HepG2 (cell line): ENCODE measurements around the gene CTNNBL1. TPM values are rescaled to one million over a fixed set of nuclear protein-coding genes. Genes with fewer than 3 reads are reported as not detected.

Source experiments
- ETV5 ChIP-seq: IDR thresholded peaks from 2 replicates; pipeline ENCODE4 v1.6.1; 2018; ENCODE audit warnings: missing biosample characterization, missing genetic modification reagents, inconsistent platforms, borderline replicate concordance
- EZH2 ChIP-seq: conservative IDR thresholded peaks from 2 replicates; pipeline ENCODE4 v1.6.1; 2012; ENCODE audit warnings: mild to moderate bottlenecking, low read depth, low read length, moderate library complexity
- HNRNPLL ChIP-seq: fragments of 200-400 bp; formaldehyde crosslinking; IDR thresholded peaks from 2 replicates; pipeline ENCODE4 v1.6.1; 2017; ENCODE audit warnings: mild to moderate bottlenecking, low read depth, low read length; ENCODE audit not compliant: poor library complexity, severe bottlenecking
- MTF2 ChIP-seq: sonication (generic); formaldehyde crosslinking; IDR thresholded peaks from 2 replicates; pipeline ENCODE4 v1.5.0; 2020; ENCODE audit warnings: missing genetic modification reagents, borderline replicate concordance
- RARA ChIP-seq: IDR thresholded peaks from 2 replicates; pipeline ENCODE4 v1.6.1; 2016; ENCODE audit warnings: missing genetic modification reagents, missing compliant biosample characterization
- SMARCC2 ChIP-seq: fragments of 450-650 bp; IDR thresholded peaks from 2 replicates; pipeline ENCODE4 v1.6.1; 2017; ENCODE audit warnings: antibody characterized with exemption, mild to moderate bottlenecking
- SP140L ChIP-seq: sonication (generic); formaldehyde crosslinking; IDR thresholded peaks from 2 replicates; pipeline ENCODE4 v1.4.0; 2020; ENCODE audit warnings: missing genetic modification reagents, borderline replicate concordance
- ZNF230 ChIP-seq: sonication (generic); formaldehyde crosslinking; IDR thresholded peaks from 2 replicates; pipeline ENCODE4 v1.4.0; 2020; ENCODE audit warnings: mild to moderate bottlenecking, missing genetic modification reagents
- ZNF367 ChIP-seq: sonication (generic); formaldehyde crosslinking; IDR thresholded peaks from 2 replicates; pipeline ENCODE4 v1.4.0; 2020; ENCODE audit warnings: missing genetic modification reagents, borderline replicate concordance
- ZNF382 ChIP-seq: sonication (generic); formaldehyde crosslinking; IDR thresholded peaks from 2 replicates; pipeline ENCODE4 v1.5.0; 2020; ENCODE audit warnings: missing genetic modification reagents, mild to moderate bottlenecking, borderline replicate concordance
- ZNF496 ChIP-seq: sonication (generic); formaldehyde crosslinking; IDR thresholded peaks from 2 replicates; pipeline ENCODE4 v1.8.1; 2023; ENCODE audit warnings: mild to moderate bottlenecking, moderate library complexity, missing genetic modification reagents; ENCODE audit not compliant: insufficient replicate concordance
- ZNF530 ChIP-seq: sonication (generic); formaldehyde crosslinking; IDR thresholded peaks from 2 replicates; pipeline ENCODE4 v1.5.0; 2020; ENCODE audit warnings: low read depth, mild to moderate bottlenecking, missing genetic modification reagents
- ZNF780A ChIP-seq: sonication (generic); formaldehyde crosslinking; IDR thresholded peaks from 2 replicates; pipeline ENCODE4 v1.8.0; 2022; ENCODE audit warnings: mild to moderate bottlenecking, missing genetic modification reagents, moderate library complexity
- polyA plus RNA-seq, 8 experiments: library from polyadenylated mRNA; depleted of rRNA in 3 of 8; stranded (reverse) in 7 of 8; unstranded in 1 of 8; fragments of >200 nt; fragmentation: Illumina TruSeq in 4 of 8; extraction: Trizol in 4 of 8; gene quantifications; 2 replicates each; pipeline versions ENCODE4 v1.2.1 to v1.2.3, GENCODE V29; 2011 to 2016; ENCODE audit warnings: low read depth in 4 of 8, missing spikeins in 1 of 8, mixed read lengths in 1 of 8; ENCODE audit not compliant: insufficient read depth in 1 of 8
- total RNA-seq, 5 experiments: library from RNA; depleted of rRNA; stranded (reverse); fragments of >200 nt; fragmentation: Illumina TruSeq; extraction: Trizol; gene quantifications; 2 replicates each; pipeline ENCODE4 v1.2.3, GENCODE V29; 2016; ENCODE audit warnings: low read depth in 1 of 5
- TF ChIP-seq, protein P1 (sequence below): sonication (generic); formaldehyde crosslinking; IDR thresholded peaks from 2 replicates; pipeline ENCODE4 v1.4.0; 2020; ENCODE audit warnings: missing genetic modification reagents, borderline replicate concordance
- TF ChIP-seq, protein P2 (sequence below): fragments of 450-650 bp; IDR thresholded peaks from 2 replicates; pipeline ENCODE4 v1.6.1; 2016
- TF ChIP-seq, protein P3 (sequence below): sonication (generic); formaldehyde crosslinking; IDR thresholded peaks from 2 replicates; pipeline ENCODE4 v1.5.1; 2020; ENCODE audit warnings: mild to moderate bottlenecking, missing genetic modification reagents, borderline replicate concordance
- TF ChIP-seq, protein P4 (sequence below): sonication (generic); formaldehyde crosslinking; IDR thresholded peaks from 2 replicates; pipeline ENCODE4 v1.5.0; 2020; ENCODE audit warnings: mild to moderate bottlenecking, missing genetic modification reagents
- TF ChIP-seq, protein P5 (sequence below): sonication (generic); formaldehyde crosslinking; IDR thresholded peaks from 2 replicates; pipeline ENCODE4 v1.5.1; 2020; ENCODE audit warnings: missing genetic modification reagents, mild to moderate bottlenecking, borderline replicate concordance

Gene CTNNBL1
- total and polyA plus RNA-seq, 2 of the 13 experiments (the other 11 are each of a cell fraction or from before 2014, with no cell fraction given), result 49.3 to 94.6 TPM

DNA sequence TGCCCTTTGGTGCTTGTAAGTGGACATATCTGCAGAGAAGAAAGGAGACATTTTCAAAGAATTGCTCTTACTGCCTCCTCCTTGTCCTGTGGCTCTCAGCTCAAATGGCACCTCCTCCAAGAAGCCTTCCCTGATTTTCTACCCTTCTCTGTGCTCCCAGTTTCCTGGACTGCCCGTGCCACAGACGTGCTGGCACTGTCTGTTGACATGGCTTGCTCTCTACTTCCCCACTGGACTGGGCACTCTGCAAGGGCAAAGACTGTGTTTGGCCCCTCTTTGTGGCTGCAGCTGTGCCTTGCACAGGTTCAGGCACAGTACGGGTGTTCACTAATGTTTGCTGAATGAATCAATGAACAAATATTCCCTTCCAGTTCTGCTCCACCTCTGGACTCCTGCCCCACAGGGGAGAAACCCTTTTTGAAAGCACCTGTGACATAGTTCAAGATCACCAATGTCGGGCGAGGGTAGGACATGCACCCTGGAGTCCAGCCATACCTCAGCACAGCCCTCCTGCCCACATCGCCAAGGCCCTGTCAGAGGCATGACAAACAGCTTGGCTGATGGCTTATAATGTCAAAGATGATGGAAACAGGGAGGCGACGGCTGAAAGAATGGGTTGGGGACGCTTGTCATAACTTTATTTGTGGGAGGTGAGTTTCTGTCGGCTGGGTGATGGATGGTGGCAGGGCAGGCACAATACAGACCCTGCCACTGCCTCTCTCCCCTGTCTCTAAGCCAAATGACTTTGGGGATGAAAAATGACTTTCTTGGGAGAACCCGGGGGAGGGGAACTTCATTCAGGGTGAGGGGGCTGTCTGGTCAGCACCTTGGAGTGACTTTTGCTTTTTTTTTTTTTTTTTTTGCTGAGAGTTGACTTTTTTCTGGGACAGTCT, 15.6 kb upstream of the CTNNBL1 start (continued):
- TF ChIP-seq, protein P1, sequence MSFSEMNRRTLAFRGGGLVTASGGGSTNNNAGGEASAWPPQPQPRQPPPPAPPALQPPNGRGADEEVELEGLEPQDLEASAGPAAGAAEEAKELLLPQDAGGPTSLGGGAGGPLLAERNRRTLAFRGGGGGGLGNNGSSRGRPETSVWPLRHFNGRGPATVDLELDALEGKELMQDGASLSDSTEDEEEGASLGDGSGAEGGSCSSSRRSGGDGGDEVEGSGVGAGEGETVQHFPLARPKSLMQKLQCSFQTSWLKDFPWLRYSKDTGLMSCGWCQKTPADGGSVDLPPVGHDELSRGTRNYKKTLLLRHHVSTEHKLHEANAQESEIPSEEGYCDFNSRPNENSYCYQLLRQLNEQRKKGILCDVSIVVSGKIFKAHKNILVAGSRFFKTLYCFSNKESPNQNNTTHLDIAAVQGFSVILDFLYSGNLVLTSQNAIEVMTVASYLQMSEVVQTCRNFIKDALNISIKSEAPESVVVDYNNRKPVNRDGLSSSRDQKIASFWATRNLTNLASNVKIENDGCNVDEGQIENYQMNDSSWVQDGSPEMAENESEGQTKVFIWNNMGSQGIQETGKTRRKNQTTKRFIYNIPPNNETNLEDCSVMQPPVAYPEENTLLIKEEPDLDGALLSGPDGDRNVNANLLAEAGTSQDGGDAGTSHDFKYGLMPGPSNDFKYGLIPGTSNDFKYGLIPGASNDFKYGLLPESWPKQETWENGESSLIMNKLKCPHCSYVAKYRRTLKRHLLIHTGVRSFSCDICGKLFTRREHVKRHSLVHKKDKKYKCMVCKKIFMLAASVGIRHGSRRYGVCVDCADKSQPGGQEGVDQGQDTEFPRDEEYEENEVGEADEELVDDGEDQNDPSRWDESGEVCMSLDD (CRISPR knock-in tag), result no peak
- TF ChIP-seq ZNF496, result no peak
- TF ChIP-seq SP140L (CRISPR knock-in tag), result no peak
- no peak for TF ChIP-seq ZNF780A (CRISPR knock-in tag)
- no peak for TF ChIP-seq ZNF230
- no peak for TF ChIP-seq HNRNPLL
- no peak for TF ChIP-seq ZNF367 (CRISPR knock-in tag)
- no peak for TF ChIP-seq MTF2 (CRISPR knock-in tag)
- TF ChIP-seq, protein P2, sequence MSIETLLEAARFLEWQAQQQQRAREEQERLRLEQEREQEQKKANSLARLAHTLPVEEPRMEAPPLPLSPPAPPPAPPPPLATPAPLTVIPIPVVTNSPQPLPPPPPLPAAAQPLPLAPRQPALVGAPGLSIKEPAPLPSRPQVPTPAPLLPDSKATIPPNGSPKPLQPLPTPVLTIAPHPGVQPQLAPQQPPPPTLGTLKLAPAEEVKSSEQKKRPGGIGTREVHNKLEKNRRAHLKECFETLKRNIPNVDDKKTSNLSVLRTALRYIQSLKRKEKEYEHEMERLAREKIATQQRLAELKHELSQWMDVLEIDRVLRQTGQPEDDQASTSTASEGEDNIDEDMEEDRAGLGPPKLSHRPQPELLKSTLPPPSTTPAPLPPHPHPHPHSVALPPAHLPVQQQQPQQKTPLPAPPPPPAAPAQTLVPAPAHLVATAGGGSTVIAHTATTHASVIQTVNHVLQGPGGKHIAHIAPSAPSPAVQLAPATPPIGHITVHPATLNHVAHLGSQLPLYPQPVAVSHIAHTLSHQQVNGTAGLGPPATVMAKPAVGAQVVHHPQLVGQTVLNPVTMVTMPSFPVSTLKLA, result no peak
- no peak for TF ChIP-seq ZNF382
- TF ChIP-seq, protein P3, sequence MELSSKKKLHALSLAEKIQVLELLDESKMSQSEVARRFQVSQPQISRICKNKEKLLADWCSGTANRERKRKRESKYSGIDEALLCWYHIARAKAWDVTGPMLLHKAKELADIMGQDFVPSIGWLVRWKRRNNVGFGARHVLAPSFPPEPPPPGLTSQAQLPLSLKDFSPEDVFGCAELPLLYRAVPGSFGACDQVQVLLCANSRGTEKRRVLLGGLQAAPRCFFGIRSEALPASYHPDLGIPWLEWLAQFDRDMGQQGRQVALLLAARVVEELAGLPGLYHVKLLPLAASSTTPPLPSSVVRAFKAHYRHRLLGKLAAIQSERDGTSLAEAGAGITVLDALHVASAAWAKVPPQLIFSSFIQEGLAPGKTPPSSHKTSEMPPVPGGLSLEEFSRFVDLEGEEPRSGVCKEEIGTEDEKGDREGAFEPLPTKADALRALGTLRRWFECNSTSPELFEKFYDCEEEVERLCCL (CRISPR knock-in tag), result no peak
- no peak for TF ChIP-seq ZNF530
- TF ChIP-seq RARA (CRISPR knock-in tag), result peak; percentile 35; the same call in 1 of the 2 replicates
- TF ChIP-seq, protein P4, sequence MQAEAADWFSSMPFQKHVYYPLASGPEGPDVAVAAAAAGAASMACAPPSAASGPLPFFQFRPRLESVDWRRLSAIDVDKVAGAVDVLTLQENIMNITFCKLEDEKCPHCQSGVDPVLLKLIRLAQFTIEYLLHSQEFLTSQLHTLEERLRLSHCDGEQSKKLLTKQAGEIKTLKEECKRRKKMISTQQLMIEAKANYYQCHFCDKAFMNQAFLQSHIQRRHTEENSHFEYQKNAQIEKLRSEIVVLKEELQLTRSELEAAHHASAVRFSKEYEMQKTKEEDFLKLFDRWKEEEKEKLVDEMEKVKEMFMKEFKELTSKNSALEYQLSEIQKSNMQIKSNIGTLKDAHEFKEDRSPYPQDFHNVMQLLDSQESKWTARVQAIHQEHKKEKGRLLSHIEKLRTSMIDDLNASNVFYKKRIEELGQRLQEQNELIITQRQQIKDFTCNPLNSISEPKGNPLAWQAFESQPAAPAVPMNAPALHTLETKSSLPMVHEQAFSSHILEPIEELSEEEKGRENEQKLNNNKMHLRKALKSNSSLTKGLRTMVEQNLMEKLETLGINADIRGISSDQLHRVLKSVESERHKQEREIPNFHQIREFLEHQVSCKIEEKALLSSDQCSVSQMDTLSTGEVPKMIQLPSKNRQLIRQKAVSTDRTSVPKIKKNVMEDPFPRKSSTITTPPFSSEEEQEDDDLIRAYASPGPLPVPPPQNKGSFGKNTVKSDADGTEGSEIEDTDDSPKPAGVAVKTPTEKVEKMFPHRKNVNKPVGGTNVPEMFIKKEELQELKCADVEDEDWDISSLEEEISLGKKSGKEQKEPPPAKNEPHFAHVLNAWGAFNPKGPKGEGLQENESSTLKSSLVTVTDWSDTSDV (CRISPR knock-in tag), result 0 out of 2 replicates have a peak, but pooled peaks have one; percentile 52
- no peak for TF ChIP-seq EZH2
- no peak for TF ChIP-seq ETV5
- TF ChIP-seq SMARCC2, result no peak
- TF ChIP-seq, protein P5, sequence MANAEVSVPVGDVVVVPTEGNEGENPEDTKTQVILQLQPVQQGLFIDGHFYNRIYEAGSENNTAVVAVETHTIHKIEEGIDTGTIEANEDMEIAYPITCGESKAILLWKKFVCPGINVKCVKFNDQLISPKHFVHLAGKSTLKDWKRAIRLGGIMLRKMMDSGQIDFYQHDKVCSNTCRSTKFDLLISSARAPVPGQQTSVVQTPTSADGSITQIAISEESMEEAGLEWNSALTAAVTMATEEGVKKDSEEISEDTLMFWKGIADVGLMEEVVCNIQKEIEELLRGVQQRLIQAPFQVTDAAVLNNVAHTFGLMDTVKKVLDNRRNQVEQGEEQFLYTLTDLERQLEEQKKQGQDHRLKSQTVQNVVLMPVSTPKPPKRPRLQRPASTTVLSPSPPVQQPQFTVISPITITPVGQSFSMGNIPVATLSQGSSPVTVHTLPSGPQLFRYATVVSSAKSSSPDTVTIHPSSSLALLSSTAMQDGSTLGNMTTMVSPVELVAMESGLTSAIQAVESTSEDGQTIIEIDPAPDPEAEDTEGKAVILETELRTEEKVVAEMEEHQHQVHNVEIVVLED, result 0 out of 2 replicates have a peak, but pooled peaks have one; percentile 34
